ENCODE measurements around the gene PRKCH.

The PRKCH gene

DNA sequence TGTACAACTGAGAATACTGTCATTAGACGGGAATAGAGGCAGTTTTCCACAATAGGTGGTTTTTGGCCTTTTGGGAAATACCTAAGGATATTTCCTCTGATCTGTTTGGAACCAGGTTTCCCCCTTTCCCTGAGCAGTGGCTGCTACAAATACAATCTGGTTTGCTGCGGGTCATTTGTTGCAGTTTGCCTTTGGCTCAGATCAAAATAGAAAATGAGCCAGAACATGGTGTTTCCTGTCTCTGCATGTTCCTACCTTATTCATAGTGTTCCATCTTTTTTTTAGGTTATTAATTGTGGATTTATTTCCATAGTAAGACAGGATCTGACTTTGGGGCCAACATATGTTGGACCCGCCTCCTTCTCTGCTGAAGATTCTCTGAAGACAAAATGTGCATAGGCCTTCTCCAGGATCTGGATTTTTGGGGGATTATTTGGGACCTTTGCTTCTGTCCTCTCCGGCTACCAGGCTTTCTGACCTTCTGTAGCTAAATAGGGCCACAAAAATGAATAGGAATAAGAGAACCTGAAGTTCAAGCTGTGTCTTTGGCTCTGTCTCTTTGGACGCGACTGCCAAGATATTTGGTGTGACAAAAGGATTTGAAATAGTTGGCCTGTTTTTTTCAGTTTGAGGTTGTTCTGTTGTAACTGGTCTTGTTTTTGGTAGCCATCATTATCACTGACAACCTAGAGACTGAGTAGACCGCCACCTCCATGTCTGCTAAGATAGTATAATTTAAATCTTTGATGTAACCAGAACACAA lies 146.9 kb downstream of the PRKCH start:
- Histone ChIP-seq H4K20me1 (ENCODE audit: insufficient read depth, low read length) (no peaks in the 10 kb centered on the region; the same call in 1 of the 2 replicates), H3K4me2 (ENCODE audit: insufficient read depth, low read length) (no peak overlapping the region), H3K27ac (ENCODE audit: low read length) (peak overlapping the region; percentile 82), H3K4me1 (ENCODE audit: insufficient read depth, low read length) (peaks cover 65% of the 10 kb centered on the region), H3K4me3 (ENCODE audit: low read depth in 1 of 2, low read length in 2 of 2) (no peak overlapping the region), H3K36me3 (ENCODE audit: insufficient read depth, low read length) (peaks cover 48% of the 10 kb centered on the region), H2AFZ (ENCODE audit: low read depth, low read length) (no peak overlapping the region), H3K9me3 (ENCODE audit: insufficient read depth, low read length, severe bottlenecking) (no peaks in the 10 kb centered on the region), H3K79me2 (ENCODE audit: insufficient read depth, low read length) (peaks cover 78% of the 10 kb centered on the region), H3K9ac (ENCODE audit: low read depth, low read length) (no peak overlapping the region), H3K27me3 (ENCODE audit: insufficient read depth, low read length, poor library complexity) (no peaks in the 10 kb centered on the region)
- ATAC-seq (ENCODE audit: insufficient read depth, low read depth) (no peak), DNase-seq (no peak)
- TF ChIP-seq, protein P1, sequence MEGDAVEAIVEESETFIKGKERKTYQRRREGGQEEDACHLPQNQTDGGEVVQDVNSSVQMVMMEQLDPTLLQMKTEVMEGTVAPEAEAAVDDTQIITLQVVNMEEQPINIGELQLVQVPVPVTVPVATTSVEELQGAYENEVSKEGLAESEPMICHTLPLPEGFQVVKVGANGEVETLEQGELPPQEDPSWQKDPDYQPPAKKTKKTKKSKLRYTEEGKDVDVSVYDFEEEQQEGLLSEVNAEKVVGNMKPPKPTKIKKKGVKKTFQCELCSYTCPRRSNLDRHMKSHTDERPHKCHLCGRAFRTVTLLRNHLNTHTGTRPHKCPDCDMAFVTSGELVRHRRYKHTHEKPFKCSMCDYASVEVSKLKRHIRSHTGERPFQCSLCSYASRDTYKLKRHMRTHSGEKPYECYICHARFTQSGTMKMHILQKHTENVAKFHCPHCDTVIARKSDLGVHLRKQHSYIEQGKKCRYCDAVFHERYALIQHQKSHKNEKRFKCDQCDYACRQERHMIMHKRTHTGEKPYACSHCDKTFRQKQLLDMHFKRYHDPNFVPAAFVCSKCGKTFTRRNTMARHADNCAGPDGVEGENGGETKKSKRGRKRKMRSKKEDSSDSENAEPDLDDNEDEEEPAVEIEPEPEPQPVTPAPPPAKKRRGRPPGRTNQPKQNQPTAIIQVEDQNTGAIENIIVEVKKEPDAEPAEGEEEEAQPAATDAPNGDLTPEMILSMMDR (IDR thresholded peaks at IDR 0.05; ENCODE audit: borderline replicate concordance, extremely low read depth, low read length, poor library complexity, severe bottlenecking): no peak
- no peak for TF ChIP-seq EZH2 (IDR thresholded peaks at IDR 0.05; ENCODE audit: borderline replicate concordance, low read depth, low read length, severe bottlenecking)

DNA sequence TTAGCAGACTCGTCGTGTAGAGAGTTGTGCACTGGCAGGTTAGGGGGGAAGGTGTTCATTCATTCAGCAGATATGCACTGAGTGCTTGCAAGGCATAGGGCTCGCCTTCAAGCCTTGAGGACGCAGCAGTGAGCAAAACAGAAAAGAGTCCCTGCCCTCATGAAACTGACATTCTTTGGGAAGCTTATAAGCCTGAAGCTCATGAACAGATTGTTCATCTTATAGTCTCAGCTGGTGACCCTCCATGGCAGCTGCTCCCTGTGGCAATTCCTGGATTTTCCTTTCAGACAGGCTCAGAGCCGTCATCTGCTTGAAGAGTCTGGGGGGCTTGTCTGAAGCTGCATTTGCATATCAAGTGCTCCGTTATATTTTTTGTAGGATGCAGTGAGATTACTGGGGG lies 148.4 kb downstream of the PRKCH start:
- no peaks in the 10 kb centered on the region; the same call in 1 of the 2 replicates for H4K20me1 ChIP-seq (ENCODE audit: insufficient read depth, low read length)
- peaks cover 76% of the 10 kb centered on the region for H3K79me2 ChIP-seq (ENCODE audit: insufficient read depth, low read length)
- no peak overlapping the region for H2AFZ ChIP-seq (ENCODE audit: low read depth, low read length)
- peaks cover 79% of the 10 kb centered on the region for H3K4me1 ChIP-seq (ENCODE audit: insufficient read depth, low read length)
- peak overlapping the region; percentile 82 for H3K27ac ChIP-seq (ENCODE audit: low read length)
- no peak overlapping the region for H3K4me3 ChIP-seq (ENCODE audit: low read depth in 1 of 2, low read length in 2 of 2)
- H3K4me2 ChIP-seq (ENCODE audit: insufficient read depth, low read length): peak overlapping the region; percentile 84
- TF ChIP-seq, protein P1 (IDR thresholded peaks at IDR 0.05; ENCODE audit: borderline replicate concordance, extremely low read depth, low read length, poor library complexity, severe bottlenecking): no peak
- no peak for TF ChIP-seq EZH2 (IDR thresholded peaks at IDR 0.05; ENCODE audit: borderline replicate concordance, low read depth, low read length, severe bottlenecking)
- no peak for DNase-seq
- H3K27me3 ChIP-seq (ENCODE audit: insufficient read depth, low read length, poor library complexity): no peaks in the 10 kb centered on the region
- ATAC-seq (ENCODE audit: insufficient read depth, low read depth): no peak
- peaks cover 43% of the 10 kb centered on the region for H3K36me3 ChIP-seq (ENCODE audit: insufficient read depth, low read length)
- H3K9me3 ChIP-seq (ENCODE audit: insufficient read depth, low read length, severe bottlenecking): no peaks in the 10 kb centered on the region
- peak overlapping the region; percentile 6; the same call in 1 of the 2 replicates for H3K9ac ChIP-seq (ENCODE audit: low read depth, low read length)

DNA sequence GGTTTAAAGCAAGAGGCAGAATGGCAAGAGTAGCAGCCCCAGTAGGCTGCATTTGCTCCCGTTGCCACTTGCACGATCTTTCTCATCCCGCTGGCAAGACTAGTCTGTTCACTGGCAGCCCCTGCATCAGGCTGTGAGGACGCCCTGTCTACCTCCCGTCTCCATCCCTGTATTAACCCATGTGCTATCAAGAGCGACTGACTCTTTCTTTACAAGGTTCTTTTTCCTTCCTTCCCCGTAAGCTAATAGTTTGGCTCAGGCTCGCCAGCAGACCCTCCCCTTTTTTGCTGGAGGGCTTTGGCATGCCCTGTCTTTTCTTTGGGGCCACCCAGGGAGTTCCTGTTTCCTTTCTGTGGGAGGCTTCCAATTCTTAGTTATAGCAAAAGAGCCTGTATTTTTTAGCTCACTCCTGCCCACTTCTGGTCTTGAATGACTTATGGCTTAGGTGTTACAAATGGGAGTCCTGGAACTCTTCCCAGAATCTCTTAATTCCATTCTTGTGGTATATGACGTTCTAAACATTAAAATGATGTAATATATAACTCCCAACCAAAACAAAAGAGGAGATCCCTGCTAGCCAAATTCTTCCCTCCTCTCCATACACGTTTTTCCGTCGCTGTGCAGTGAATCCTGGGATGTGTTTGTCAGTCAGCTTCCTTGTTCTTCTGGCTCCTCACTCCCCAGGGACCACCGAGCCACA lies 149.0 kb downstream of the PRKCH start:
- no peaks in the 10 kb centered on the region for H3K9me3 ChIP-seq (ENCODE audit: insufficient read depth, low read length, severe bottlenecking)
- peak overlapping the region; percentile 82 for H3K27ac ChIP-seq (ENCODE audit: low read length)
- H3K4me2 ChIP-seq (ENCODE audit: insufficient read depth, low read length): peak overlapping the region; percentile 84
- no peaks in the 10 kb centered on the region for H3K27me3 ChIP-seq (ENCODE audit: insufficient read depth, low read length, poor library complexity)
- H3K4me1 ChIP-seq (ENCODE audit: insufficient read depth, low read length): peaks cover 85% of the 10 kb centered on the region
- peak; percentile 33 for DNase-seq
- peaks cover 74% of the 10 kb centered on the region for H3K79me2 ChIP-seq (ENCODE audit: insufficient read depth, low read length)
- H4K20me1 ChIP-seq (ENCODE audit: insufficient read depth, low read length): no peaks in the 10 kb centered on the region; the same call in 1 of the 2 replicates
- peak overlapping the region in 1 of 2 experiments; percentile 55; a peak in 2 of 4 replicates for H3K4me3 ChIP-seq (ENCODE audit: low read depth in 1 of 2, low read length in 2 of 2)
- TF ChIP-seq EZH2 (IDR thresholded peaks at IDR 0.05; ENCODE audit: borderline replicate concordance, low read depth, low read length, severe bottlenecking): no peak
- TF ChIP-seq, protein P1 (IDR thresholded peaks at IDR 0.05; ENCODE audit: borderline replicate concordance, extremely low read depth, low read length, poor library complexity, severe bottlenecking): peak; percentile 51
- H3K36me3 ChIP-seq (ENCODE audit: insufficient read depth, low read length): peaks cover 45% of the 10 kb centered on the region
- no peak overlapping the region for H2AFZ ChIP-seq (ENCODE audit: low read depth, low read length)
- H3K9ac ChIP-seq (ENCODE audit: low read depth, low read length): peak overlapping the region; percentile 43
- ATAC-seq (ENCODE audit: insufficient read depth, low read depth): peak; percentile 5; the same call in 1 of the 3 replicates
